GM19463 (cell line): ENCODE data around the gene SYNJ2.
"Not testable (repeated sequence)": the region's sequence is repeated elsewhere in the genome, so short reads cannot be mapped to it uniquely, and the experiment has no call there.

Experiments
- ATAC-seq: cut with Tn5 transposase; IDR thresholded peaks from one replicate; pipeline ENCODE4 v1.9.1; 2021; ENCODE audit warnings: mild to moderate bottlenecking, moderate library complexity; ENCODE audit not compliant: unreplicated experiment

SYNJ2 gene

GRCh38 chr6:157981395-157982101, at the start of gene SYNJ2:
Gene SYNJ2, plus strand, starts transcription at chr6:157981863. Its CDS starts 99 bp downstream, at chr6:157981962.
- ATAC-seq: peak; percentile 81

GRCh38 chr6:157935786-157936185, 45.9 kb upstream of the SYNJ2 start:
- no peak for ATAC-seq

- no peak for ATAC-seq
Observed at GRCh38 chr6:157937318-157937717, 44.3 kb upstream of the SYNJ2 start.

GRCh38 chr6:157937916-157938315, 43.7 kb upstream of the SYNJ2 start:
- ATAC-seq: no peak

GRCh38 chr6:157940375-157941036, 41.2 kb upstream of the SYNJ2 start:
- ATAC-seq: not testable (repeated sequence)

GRCh38 chr6:157941101-157941863, 40.4 kb upstream of the SYNJ2 start:
- ATAC-seq: no peak

GRCh38 chr6:157942351-157942750, 39.3 kb upstream of the SYNJ2 start:
- ATAC-seq: no peak

- no peak for ATAC-seq
Observed at GRCh38 chr6:157943249-157943963, 38.3 kb upstream of the SYNJ2 start.

- no peak for ATAC-seq
Observed at GRCh38 chr6:157943964-157944283, 37.7 kb upstream of the SYNJ2 start.

- ATAC-seq: no peak
Observed at GRCh38 chr6:157944983-157945931, 36.4 kb upstream of the SYNJ2 start.

GRCh38 chr6:157946053-157946617, 35.5 kb upstream of the SYNJ2 start:
- ATAC-seq: no peak

GRCh38 chr6:157946865-157947532, 34.7 kb upstream of the SYNJ2 start:
- ATAC-seq: peak; percentile 60

- not testable (repeated sequence) for ATAC-seq
Observed at GRCh38 chr6:157950899-157951298, 30.8 kb upstream of the SYNJ2 start.

- no peak for ATAC-seq
Observed at GRCh38 chr6:157951828-157952227, 29.8 kb upstream of the SYNJ2 start.

GRCh38 chr6:157952861-157953351, 28.8 kb upstream of the SYNJ2 start:
- ATAC-seq: no peak

GRCh38 chr6:157953580-157954091, 28.0 kb upstream of the SYNJ2 start:
- no peak for ATAC-seq

- no peak for ATAC-seq
Observed at GRCh38 chr6:157954150-157955117, 27.2 kb upstream of the SYNJ2 start.

- ATAC-seq: no peak
Observed at GRCh38 chr6:157955675-157956074, 26.0 kb upstream of the SYNJ2 start.
